Stimulated activated CD4-positive, alpha-beta T cell treated with anti-CD3 and anti-CD28 coated beads, Interleukin-15, amount 100 ng/mL, for 24 hours (primary cell): ENCODE results near the gene CARF.

ENCODE experiments used
- DNase-seq: peaks from one replicate; pipeline ENCODE4 v3.0.0-alpha.2; 2020

CARF gene

GRCh38 chr2:203025592-203025991, 113.5 kb downstream of the CARF start:
- no peak for DNase-seq

DNA sequence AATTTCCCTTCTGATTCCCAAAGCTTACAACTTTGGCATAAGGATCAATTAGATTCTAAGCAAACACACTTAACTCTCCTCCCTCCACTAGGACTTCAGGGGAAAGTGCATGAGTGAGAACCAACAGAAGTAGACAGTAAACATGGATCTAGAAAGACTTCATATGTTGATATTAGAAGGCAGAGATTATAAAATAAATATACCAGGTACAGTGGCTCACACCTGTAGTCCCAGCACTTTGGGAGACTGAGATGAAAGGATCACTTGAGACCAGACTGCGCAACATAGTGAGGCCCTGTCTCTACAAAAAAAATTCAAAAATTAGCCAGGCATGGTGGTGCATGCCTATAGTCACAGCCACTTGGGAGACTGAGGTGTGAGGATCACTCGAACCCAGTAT, 118.5 kb downstream of the CARF start:
- no peak for DNase-seq

DNA sequence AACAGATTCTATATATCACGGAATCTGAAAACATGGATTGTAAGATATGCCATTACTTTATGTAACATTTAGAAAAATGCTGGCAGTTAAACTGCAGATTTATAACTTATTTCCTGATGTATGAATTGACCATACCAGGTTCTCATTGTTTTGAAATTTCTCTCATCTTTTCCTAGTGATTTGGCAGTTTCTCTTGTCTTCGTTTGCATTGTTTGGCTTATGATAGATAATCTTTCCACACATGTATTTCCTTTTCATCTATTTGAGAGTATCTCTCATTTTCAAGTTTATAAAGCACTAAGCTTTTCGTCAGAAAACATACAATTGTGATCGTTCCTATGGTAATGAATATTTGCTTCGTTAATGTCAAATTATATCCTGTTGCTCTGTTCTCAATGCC, 118.9 kb downstream of the CARF start:
- no peak for DNase-seq

GRCh38 chr2:203033395-203033794, 121.3 kb downstream of the CARF start:
- no peak for DNase-seq

- DNase-seq = no peak
These were observed 123.9 kb downstream of the CARF start for GRCh38 chr2:203035879-203036470.
